Stimulated activated CD8-positive, alpha-beta memory T cell treated with anti-CD3 and anti-CD28 coated beads, Interleukin-12 subunit alpha, Interleukin-12 subunit beta, amount 100 ng/mL, for 1 hour (primary cell): ENCODE measurements around the gene SLC35G6.
"Not testable (repeated sequence)": the region's sequence is repeated elsewhere in the genome, so short reads cannot be mapped to it uniquely, and the experiment has no call there.

Experiments used
- DNase-seq: peaks from one replicate; pipeline ENCODE4 v3.0.0-alpha.2; 2020; ENCODE audit warnings: low read depth

The SLC35G6 gene

DNA sequence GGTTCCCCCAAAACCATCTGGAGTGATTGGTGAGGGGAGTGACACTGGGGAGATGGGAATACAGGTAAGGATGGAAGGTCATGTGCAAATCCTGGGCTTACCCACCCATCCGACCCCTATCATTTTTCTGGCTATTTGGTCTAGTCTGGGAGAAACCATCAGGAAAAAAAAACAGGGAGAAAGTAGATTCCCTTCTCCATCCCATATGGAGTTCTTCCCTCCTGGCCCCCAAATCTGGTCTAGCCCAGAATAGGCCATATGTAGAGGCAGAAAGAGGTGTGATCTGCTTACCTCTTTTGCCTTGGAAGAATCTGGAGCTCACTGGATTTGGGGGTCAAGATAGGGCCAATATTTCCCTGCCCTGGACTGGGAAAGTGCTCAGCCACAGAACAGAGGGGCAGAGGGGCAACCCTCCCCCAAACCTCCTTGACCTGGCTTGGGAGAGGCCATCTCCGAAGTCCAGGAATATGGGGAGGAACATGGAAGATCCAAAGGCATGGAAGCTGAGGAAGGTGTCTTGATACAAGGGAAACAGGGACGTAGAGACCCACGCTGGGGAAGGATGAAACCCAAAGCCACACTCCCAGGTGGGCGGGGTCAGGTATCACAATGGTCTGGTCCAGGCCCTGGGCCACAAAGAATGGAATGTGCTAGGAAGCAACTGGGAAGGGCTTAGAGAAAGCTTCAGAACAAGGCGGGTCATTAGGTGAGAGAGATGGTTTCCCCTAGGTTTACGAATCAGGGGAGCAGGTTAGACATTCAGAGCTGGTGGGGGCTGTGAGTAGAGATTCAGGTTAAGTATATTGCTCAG lies 20.2 kb upstream of the SLC35G6 start:
- DNase-seq: no peak

GRCh38 chr17:7462474-7463371 lies 18.5 kb upstream of the SLC35G6 start:
- no peak for DNase-seq

DNA sequence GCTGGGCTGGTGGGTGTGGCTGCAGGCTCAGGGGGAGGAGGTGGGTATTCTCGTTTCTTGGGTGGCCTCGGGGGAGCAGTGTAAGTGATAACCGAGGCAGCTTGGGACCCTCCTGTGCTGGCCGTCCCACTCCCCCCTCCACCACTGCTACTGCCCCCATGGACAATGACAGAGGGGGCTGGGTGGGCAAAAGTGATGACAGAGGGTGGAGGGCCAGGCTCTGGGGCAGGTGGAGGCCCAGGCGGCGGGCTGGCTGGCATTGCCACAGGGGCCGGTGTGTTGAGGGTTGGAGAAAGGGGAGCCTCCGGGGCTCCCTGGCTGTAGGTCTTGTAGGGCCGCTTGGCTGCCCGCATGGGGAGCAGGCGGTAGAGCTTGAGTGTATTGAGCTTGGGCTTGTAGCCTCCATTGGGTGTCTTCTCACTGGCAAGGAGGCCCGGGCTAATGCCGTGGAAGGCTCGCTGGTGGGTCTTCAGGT lies 17.8 kb upstream of the SLC35G6 start:
- no peak for DNase-seq

DNA sequence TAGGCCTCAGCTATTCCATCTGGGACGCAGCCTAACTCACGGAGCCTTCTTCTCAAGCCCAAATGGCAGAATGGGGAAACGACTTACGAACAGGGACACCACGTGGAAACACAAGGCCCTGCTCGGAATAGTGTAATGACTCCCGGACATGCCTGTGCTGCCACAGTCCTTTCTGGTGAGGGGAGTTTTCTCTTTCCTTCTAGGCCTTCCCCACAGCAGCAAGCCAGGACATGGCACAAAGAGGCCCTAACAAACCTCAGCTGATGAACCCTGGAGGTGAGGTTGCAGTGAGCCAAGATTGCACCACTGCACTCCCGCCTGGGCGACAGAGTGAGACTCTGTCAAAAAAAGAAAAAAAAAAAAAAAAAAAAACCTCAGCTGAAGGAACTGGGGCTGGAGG lies 17.2 kb upstream of the SLC35G6 start:
- DNase-seq: no peak

DNA sequence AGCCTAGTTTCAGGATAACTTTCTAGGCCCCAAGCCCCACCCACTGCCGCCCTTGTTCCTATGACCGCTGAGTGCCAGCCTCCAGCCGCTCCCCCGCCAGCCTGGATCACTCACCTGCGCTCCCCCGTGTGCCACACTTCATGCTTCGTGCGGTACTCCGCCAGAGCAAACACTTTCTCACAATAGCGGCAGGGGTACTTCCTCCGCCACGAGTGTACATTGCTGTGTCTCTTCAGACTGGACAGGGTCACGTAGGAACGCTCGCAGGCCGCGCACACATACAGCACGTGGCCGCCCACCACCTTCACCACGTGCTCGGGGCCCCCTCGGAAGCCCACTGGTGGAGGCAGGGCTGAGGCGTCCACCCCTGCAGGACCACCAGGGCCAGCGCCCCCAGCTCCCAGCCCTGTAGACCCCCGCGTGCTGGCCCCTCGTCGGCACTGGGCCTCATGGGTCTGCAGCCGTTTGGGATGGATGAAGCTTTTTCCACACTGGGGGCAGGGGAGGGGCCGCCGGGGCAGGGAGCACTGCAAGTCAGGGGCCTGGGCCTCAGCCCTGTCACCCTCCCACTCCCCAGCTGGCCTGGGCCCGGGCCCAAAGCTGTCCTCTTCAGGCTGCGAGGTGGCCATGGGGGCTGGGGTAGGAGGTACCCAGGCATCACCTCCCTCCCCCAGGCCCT lies 15.5 kb upstream of the SLC35G6 start:
- no peak for DNase-seq

- DNase-seq: no peak
Measured at GRCh38 chr17:7466318-7466638, 15.0 kb upstream of the SLC35G6 start.

GRCh38 chr17:7466639-7467341 lies 14.5 kb upstream of the SLC35G6 start:
- DNase-seq: no peak

- no peak for DNase-seq
Measured at GRCh38 chr17:7467498-7467897, 13.7 kb upstream of the SLC35G6 start.

DNA sequence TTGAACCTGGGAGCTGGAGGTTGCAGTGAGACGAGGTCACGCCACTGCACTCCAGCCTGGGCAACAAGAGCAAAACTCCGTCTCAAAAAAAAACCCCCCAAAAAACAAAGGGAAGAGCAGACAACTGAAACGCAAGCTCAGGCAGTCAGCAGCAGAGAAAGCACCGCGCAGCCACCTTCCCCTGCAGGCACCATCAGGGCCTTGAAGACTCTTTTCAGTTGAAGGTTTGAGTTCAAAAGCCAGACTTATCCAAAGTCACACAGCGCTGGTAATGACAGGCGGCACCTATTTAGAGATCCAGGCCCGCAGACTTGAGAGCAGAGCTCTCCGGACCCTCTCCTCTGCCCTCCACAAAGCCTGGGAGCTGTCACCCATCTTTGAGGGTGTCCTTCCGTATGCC lies 13.0 kb upstream of the SLC35G6 start:
- no peak for DNase-seq

DNA sequence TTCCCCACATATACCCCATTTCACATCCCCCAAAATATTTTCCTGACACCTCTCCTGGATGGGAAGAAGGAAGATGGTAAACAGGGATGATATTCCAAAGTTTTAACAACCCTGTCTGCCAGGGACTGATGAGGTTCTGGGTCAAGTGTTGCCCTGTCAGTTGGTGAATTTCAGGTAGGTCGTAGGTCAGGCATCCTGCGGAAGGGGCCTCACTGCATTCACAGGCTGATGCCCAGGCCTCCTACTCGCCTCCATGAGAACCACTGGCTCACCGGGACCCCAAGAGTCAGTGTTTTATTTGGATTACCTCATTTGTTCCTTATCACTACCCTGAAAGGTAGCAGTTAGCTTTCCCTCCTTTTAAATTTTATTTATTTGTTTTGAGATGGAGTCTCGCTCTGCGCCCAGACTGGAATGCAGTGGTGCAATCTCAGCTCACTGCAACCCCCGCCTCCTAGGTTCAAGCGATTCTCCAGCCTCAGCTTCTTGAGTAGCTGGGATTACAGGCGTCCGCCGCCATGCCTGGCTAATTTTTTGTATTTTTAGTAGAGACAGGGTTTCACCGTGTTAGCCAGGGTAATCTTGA lies 12.3 kb upstream of the SLC35G6 start:
- DNase-seq: no peak

DNA sequence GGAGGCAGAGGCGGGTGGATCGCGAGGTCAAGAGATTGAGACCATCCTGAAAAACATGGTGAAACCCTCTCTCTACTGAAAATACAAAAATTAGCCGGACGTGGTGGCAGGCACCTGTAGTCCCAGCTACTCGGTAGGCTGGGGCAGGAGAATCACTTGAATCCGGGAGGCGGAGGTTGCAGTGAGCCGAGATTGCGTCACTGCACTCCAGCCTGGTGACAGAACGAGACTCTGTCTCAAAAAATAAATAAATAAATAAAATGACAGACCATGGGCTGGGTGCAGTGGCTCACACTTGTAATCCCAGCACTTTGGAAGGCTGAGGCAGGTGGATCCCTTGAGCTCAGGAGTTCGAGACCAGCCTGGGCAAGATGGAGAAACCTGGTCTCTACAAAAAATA lies 11.4 kb upstream of the SLC35G6 start:
- DNase-seq: not testable (repeated sequence)

DNA sequence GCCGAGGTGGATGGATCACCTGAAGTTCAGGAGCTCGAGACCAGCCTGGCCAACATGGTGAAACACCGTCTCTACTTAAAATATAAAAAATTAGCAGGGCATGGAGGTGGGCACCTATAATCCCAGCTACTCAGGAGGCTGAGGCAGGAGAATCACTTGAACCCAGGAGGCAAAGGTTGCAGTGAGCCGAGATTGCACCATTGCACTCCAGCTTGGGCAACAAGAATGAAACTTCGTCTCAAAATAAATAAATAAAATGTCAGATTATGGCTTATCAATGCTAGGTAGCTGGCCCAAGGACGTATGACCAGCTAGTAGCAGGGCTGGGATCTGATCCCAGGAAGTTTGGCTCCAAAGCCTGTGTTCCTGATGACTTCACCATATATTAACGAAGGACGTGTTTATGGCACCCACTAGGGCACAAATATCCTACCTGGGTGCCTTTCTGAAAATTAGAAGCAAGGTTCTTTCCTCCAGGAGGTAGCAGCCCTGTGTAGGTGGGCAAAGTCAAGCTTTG lies 10.7 kb upstream of the SLC35G6 start:
- DNase-seq: not testable (repeated sequence)

DNA sequence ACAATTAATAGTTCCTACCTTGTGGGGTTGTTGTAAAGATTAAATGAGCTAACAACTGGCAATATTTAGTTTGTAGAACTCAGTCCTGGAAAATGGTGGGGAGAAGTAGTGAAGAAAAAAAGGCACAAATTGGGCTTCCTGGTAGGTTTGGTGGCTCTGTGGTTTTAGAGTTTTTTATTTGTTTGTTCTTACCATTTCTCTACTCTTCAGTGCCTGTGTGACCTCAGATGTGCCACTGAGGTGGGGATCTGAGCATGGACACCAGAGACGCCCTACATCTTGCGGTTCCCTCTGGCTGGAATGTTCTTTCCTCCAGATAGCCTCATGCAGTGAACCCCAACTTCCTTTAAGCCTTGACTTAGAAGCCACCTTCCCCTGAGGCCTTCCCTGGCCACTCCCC lies 9.5 kb upstream of the SLC35G6 start:
- no peak for DNase-seq

- DNase-seq: not testable (repeated sequence)
Measured at GRCh38 chr17:7474767-7475166, 6.5 kb upstream of the SLC35G6 start.

DNA sequence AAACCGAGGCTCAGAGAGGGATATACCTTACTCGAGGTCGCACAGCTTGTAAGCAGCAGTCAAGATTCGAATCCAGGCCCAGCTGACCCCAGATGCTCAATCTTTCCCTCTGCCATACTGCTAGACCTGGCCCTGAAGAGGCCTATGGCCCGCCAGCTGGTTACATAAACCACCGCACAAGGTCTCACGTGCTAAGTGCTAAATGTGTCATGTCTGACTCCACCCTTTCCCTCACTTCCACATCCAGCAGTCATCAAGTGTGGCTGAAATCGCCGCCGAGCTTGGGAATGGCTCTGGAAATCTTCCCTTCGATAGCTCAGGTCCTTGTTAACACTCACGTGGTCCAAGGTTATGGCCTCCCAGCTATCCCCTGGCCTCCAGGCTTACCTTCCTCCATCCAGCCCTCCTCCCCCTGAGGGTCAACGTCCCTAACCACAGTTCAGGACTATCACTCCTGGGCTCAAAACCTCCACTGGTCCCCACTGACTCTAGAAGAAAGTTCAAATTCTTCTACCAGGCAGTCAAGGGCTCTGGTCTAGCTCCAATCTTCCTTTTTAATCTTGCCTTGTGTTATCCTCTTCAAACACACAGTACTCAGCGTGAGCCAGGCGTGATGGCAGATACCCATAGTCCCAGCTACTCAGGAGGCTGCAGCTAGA lies 5.4 kb upstream of the SLC35G6 start:
- DNase-seq: no peak

- DNase-seq: no peak
Measured at GRCh38 chr17:7476494-7476893, 4.8 kb upstream of the SLC35G6 start.

DNA sequence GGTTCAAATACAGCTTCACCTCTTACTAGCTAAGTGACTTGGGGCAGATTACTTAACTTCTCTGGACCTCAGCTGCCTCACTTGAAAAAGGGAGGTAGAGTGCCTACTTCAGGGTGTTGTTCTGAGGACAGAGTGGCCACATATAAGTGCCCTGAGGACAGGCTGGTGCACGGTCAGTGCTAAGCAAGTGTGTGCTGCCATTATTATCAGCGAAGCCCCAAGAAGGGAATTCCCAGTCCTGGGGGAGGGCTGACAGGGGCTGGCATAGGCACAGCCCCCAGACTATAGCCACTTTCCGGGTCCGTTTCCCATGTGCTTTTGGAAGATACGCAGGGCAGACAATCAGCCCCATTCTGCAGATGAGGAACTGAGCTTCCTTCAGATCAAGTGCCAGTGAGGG lies 4.3 kb upstream of the SLC35G6 start:
- DNase-seq: no peak

DNA sequence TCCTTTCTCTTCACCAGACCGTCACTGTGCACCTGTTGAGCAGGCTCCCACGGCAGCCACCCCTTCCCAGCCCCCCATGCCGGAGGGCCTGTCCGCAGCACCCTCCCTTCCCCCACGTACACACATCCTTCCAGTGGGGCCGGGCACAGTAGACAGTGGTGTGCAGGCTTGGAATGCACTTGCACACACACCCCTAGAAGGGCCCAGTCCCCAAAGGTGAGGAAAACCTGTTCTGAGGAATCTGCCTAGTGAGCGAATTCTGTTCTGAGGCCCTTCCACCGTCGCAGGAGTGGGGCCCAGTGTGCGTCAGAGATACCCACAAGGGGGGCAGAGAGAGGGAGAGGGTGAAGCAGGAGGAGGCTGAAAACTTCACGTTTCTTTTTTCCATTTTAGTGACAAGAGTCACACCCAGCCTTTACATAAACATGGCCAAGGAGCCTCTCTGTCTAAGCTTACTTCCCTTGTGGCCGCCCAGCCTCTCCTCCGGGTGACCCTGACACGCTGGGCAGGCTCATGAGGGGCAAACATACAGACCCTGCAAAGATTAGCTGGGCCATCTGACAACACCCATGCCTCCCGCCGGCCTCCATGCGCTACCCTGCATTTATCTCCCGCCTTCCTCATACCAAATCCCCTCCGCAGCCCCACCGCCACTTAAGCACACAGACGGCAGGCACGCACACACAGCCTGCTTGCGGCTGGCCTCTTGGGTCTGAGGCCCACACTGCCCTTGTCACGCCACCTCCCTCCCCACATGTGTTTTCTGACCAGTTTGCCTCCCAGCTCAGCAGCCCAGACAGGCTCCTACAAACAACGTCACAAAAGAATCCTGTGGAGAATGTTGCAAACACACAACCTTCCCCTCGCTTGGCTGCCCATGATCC lies 3.6 kb upstream of the SLC35G6 start:
- peak; percentile 19 for DNase-seq

DNA sequence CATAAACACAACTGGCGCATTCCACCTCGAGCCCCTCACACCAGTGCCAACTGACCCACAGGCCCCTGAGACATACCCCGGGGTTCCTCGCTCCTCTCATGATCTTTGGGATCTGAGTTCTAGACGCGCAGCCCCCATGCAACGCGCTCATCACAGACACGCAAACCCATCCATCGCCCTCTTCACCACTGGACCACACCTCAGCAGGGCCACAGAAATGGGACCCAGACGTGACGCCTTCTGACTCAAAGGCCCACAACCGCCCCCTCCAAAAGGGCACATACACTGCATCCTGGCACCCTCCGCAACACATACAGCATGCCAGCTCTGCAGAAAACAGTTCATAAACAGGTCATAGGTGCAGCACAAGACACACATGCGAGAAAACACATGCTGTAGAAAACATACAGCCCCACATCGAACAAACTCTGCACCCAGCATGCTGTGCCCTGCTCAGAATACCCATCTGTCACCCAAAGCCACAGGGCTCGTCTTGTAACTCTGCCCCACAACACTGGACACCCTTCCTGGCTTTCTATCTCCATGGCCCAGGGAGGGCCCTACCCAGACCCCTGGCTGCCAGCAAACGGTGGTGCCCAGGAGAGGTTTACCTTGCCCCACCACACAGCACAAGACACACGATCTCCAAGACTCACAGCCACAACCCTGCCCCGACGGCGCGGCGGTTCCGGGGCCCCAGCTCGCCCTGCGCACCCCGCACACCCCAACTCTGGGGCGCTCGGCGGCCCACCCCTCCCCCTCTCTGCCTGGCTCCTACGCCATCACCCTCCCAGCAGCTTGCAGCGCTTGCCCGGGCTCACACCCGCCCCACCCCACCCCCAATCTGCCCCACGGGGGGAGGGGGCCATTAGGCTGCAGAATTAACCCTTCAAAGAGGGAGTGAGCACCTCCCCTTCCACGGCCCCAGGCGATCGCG lies 2.7 kb upstream of the SLC35G6 start:
- DNase-seq: peak; percentile 33
